Measurements from ENCODE around the gene TMED1. TPM values are rescaled to one million over a fixed set of nuclear protein-coding genes. Genes with fewer than 3 reads are reported as not detected.
A peak's percentile ranks its signal among the peaks of the same experiment; 100 is the strongest.

The TMED1 gene
- total RNA-seq, 4 donors from 2014 or later, result 8.9 to 26.2 (median 20.4) TPM

DNA sequence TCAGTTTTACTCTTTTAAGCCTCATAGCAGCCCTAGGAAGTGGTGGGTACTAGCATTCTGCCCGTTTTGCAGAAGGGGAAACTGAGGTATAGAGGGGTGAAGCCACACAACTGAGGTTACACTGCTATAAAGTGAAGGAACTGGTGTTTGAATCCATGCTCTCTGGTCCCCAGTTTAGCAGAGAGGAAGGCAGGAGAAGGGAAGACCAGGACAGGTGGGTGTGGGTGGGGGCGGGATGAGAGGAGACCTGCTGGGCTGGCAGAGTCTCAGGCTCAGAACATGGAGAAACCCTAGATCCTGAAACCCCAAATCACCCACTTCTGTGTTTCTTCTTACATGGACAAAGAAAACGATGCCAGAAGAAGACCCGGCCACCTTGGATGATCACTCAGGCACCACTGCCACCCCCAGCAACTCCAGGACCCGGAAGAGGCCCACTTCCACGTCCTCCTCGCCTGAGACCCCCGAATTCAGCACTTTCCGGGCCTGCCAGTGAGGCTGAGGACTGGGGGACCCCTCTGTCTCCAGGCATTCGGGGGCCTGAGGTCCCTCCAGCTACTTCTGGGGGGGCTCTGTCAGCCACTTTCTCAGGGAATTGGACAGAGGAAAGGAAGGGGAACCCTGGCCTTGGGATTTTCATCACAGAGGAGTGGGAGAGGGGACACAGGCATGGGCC lies 33.0 kb upstream of the TMED1 start:
- H3K27me3 ChIP-seq, result no peaks in the 10 kb centered on the region
- 91% methylated on average over 5 of the region's 10 CpGs for WGBS
- no peak for DNase-seq (ENCODE audit: low spot score in 2 of 2)

DNA sequence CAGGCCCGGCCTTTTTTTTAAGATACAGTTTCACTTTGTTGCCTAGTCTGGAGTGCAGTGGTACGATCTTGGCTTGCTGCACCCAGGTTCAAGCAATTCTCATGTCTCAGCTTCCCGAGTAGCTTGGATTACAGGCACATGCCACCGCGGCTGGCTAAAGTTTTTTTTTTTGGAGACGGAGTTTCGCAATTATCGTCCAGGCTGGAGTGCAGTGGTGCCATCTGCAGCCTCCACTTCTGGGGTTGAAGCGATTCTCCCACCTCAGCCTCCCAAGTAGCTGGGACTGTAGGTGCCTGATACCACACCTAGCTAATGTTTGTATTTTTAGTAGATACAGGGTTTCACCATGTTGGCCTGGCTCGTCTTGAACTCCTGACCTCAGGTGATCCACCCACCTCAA lies 30.5 kb upstream of the TMED1 start:
- Histone ChIP-seq H3K4me1 (peaks cover 14% of the 10 kb centered on the region), H3K9me3 (no peaks in the 10 kb centered on the region), H3K4me3 (no peak overlapping the region), H3K27me3 (no peaks in the 10 kb centered on the region), H3K36me3 (no peaks in the 10 kb centered on the region), H3K27ac (no peak overlapping the region)
- TF ChIP-seq, protein P1, sequence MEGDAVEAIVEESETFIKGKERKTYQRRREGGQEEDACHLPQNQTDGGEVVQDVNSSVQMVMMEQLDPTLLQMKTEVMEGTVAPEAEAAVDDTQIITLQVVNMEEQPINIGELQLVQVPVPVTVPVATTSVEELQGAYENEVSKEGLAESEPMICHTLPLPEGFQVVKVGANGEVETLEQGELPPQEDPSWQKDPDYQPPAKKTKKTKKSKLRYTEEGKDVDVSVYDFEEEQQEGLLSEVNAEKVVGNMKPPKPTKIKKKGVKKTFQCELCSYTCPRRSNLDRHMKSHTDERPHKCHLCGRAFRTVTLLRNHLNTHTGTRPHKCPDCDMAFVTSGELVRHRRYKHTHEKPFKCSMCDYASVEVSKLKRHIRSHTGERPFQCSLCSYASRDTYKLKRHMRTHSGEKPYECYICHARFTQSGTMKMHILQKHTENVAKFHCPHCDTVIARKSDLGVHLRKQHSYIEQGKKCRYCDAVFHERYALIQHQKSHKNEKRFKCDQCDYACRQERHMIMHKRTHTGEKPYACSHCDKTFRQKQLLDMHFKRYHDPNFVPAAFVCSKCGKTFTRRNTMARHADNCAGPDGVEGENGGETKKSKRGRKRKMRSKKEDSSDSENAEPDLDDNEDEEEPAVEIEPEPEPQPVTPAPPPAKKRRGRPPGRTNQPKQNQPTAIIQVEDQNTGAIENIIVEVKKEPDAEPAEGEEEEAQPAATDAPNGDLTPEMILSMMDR (IDR thresholded peaks at IDR 0.05), result no peak
- TF ChIP-seq EP300 (IDR thresholded peaks at IDR 0.05) (no peak), POLR2A (IDR thresholded peaks at IDR 0.05) (no peak), POLR2AphosphoS5 (IDR thresholded peaks at IDR 0.05) (no peak)
- no peak for DNase-seq (ENCODE audit: low spot score in 2 of 2)
- WGBS, result 86% methylated on average over 10 of the region's 10 CpGs

More for the DNA sequence above, 33.0 kb upstream of the TMED1 start:
- H3K9me3 ChIP-seq, result no peaks in the 10 kb centered on the region
- no peak for TF ChIP-seq POLR2A (IDR thresholded peaks at IDR 0.05)
- no peak for TF ChIP-seq EP300 (IDR thresholded peaks at IDR 0.05)
- no peak for TF ChIP-seq POLR2AphosphoS5 (IDR thresholded peaks at IDR 0.05)
- TF ChIP-seq, protein P1 (IDR thresholded peaks at IDR 0.05), result no peak
- H3K36me3 ChIP-seq, result no peaks in the 10 kb centered on the region
- H3K4me3 ChIP-seq, result no peak overlapping the region
- H3K4me1 ChIP-seq, result peaks cover 31% of the 10 kb centered on the region
- no peak overlapping the region for H3K27ac ChIP-seq

DNA sequence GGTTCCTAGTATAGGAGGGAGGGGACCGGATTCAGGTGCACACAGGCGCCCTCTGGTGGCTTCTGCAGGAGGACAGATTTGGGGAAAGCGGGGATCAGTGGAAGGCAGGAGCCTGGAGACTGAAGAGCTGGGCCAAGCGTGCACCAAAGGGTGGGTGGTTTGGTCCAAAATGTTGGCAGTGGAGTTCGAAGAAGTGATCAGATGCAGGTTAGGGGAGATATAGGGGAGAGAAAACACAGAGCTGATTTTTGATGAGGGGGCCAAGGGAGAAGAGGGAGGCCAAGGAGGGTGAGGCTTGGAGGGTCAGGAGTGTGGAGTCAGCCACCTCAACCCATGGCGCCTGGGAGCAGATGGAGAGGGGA lies 28.5 kb upstream of the TMED1 start:
- Histone ChIP-seq H3K36me3 (no peaks in the 10 kb centered on the region), H3K4me3 (no peak overlapping the region), H3K4me1 (peaks cover 8% of the 10 kb centered on the region), H3K9me3 (no peaks in the 10 kb centered on the region), H3K27ac (no peak overlapping the region), H3K27me3 (no peaks in the 10 kb centered on the region)
- WGBS, result 13% methylated on average over 6 of the region's 6 CpGs
- peak; percentile 90 to 91 for DNase-seq (ENCODE audit: low spot score in 2 of 2)
- TF ChIP-seq, protein P1 (IDR thresholded peaks at IDR 0.05), result peak; percentile 66 to 92
- TF ChIP-seq EP300 (IDR thresholded peaks at IDR 0.05) (no peak), POLR2AphosphoS5 (IDR thresholded peaks at IDR 0.05) (no peak), POLR2A (IDR thresholded peaks at IDR 0.05) (no peak)

DNA sequence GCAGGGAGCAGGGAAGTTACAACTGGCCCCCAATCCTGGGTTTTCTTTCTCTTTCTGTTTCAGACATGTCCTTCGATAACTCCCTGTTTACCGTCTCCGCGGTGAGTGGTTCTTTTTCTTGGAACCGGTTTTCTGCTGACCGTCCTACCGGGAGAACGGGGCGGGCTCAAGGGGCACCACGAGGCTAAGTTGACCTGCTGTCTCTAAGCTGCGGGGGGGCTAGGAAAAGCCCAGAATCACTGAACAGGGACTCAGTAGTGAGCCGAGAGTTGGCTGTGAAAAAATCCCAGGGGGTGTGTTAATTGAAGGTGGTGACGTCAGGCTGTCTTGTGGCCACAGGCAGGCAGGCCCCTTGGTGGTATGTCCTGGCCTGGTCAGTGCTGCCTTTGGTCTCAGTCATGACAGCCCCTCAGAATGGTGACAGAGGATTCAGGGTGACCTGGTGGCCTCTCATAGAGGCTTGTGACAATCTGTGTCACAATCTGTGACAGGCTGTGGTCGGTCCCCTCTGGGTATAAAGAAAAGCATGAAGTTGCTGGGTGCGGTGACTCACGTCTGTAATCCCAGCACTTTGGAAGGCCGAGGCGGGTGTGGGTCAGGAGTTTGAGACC lies 27.2 kb upstream of the TMED1 start:
- Histone ChIP-seq H3K27me3 (no peaks in the 10 kb centered on the region), H3K27ac (no peak overlapping the region), H3K4me3 (no peak overlapping the region), H3K4me1 (peaks cover 8% of the 10 kb centered on the region), H3K36me3 (no peaks in the 10 kb centered on the region), H3K9me3 (no peaks in the 10 kb centered on the region)
- 73% methylated on average over 18 of the region's 18 CpGs for WGBS
- DNase-seq (ENCODE audit: low spot score in 2 of 2), result no peak
- TF ChIP-seq POLR2AphosphoS5 (IDR thresholded peaks at IDR 0.05), result no peak
- no peak for TF ChIP-seq POLR2A (IDR thresholded peaks at IDR 0.05)
- TF ChIP-seq EP300 (IDR thresholded peaks at IDR 0.05), result no peak
- TF ChIP-seq, protein P1 (IDR thresholded peaks at IDR 0.05), result no peak

DNA sequence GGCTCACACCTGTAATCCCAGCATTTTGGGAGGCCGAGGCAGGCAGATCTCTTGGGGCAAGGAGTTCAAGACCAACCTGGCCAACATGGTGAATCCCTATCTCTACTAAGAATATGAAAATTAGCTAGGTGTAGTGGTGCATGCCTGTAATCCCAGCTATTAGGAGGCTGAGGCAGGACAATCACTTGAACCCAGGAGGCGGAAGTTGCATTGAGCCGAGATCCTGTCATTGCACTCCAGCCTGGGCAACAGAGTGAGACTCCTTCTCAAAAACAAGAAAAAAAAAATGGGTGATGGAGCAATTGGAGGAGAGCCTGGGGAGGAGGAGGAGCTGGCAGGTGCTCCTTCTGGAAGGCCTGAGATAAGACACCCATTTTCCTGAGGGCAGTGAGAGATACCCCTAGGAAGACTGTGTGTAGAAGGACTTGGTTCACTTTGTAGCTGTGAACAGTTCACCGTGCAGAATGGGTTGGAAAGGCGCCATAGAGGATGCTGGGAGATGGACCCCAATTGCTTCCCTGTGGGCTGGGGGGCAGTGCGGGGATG lies 26.6 kb upstream of the TMED1 start:
- 81% methylated on average over 6 of the region's 6 CpGs for WGBS

More for the DNA sequence above, 26.6 kb upstream of the TMED1 start:
- H3K27me3 ChIP-seq, result no peaks in the 10 kb centered on the region
- no peak overlapping the region for H3K27ac ChIP-seq
- H3K9me3 ChIP-seq, result no peaks in the 10 kb centered on the region
- DNase-seq (ENCODE audit: low spot score in 2 of 2), result no peak
- no peak overlapping the region for H3K4me3 ChIP-seq
- peaks cover 8% of the 10 kb centered on the region for H3K4me1 ChIP-seq
- H3K36me3 ChIP-seq, result no peaks in the 10 kb centered on the region
- TF ChIP-seq, protein P1 (IDR thresholded peaks at IDR 0.05), result no peak
- TF ChIP-seq POLR2A (IDR thresholded peaks at IDR 0.05) (no peak), EP300 (IDR thresholded peaks at IDR 0.05) (no peak), POLR2AphosphoS5 (IDR thresholded peaks at IDR 0.05) (no peak)
